Activated CD8-positive, alpha-beta memory T cell treated with anti-CD3 and anti-CD28 coated beads, Interleukin-2, amount 50 U/mL, for 4 hours (primary cell): Measurements from ENCODE around the gene TMC2.

Experiments used
- DNase-seq: peaks from one replicate; pipeline ENCODE4 v3.0.0-alpha.2; 2020

The TMC2 gene

GRCh38 chr20:2578475-2579192 lies 42.3 kb downstream of the TMC2 start:
- no peak for DNase-seq

- DNase-seq, result no peak
Measured at GRCh38 chr20:2585811-2586210, 49.4 kb downstream of the TMC2 start.

GRCh38 chr20:2593756-2594155 lies 57.4 kb downstream of the TMC2 start:
- no peak for DNase-seq

GRCh38 chr20:2595076-2595475 lies 58.7 kb downstream of the TMC2 start:
- no peak for DNase-seq

- no peak for DNase-seq
Measured at GRCh38 chr20:2596673-2597279, 60.4 kb downstream of the TMC2 start.

GRCh38 chr20:2599288-2600006 lies 63.1 kb downstream of the TMC2 start:
- no peak for DNase-seq

GRCh38 chr20:2602046-2602735 lies 65.8 kb downstream of the TMC2 start:
- DNase-seq, result no peak

GRCh38 chr20:2602746-2603145 lies 66.4 kb downstream of the TMC2 start:
- DNase-seq, result no peak

GRCh38 chr20:2603816-2604505 lies 67.6 kb downstream of the TMC2 start:
- DNase-seq, result no peak

- DNase-seq, result no peak
Measured at GRCh38 chr20:2604506-2604835, 68.1 kb downstream of the TMC2 start.

- DNase-seq, result no peak
Measured at GRCh38 chr20:2606507-2607006, 70.2 kb downstream of the TMC2 start.

- DNase-seq, result no peak
Measured at GRCh38 chr20:2610326-2610725, 74.0 kb downstream of the TMC2 start.

- DNase-seq, result no peak
Measured at GRCh38 chr20:2610941-2611720, 74.8 kb downstream of the TMC2 start.

GRCh38 chr20:2612073-2612472 lies 75.7 kb downstream of the TMC2 start:
- no peak for DNase-seq

GRCh38 chr20:2616634-2617033 lies 80.3 kb downstream of the TMC2 start:
- no peak for DNase-seq

- no peak for DNase-seq
Measured at GRCh38 chr20:2617099-2617714, 80.8 kb downstream of the TMC2 start.

- DNase-seq, result no peak
Measured at GRCh38 chr20:2618815-2619214, 82.4 kb downstream of the TMC2 start.

GRCh38 chr20:2619337-2619736 lies 83.0 kb downstream of the TMC2 start:
- DNase-seq, result no peak

GRCh38 chr20:2619961-2620595 lies 83.7 kb downstream of the TMC2 start:
- no peak for DNase-seq

GRCh38 chr20:2624190-2624589 lies 87.8 kb downstream of the TMC2 start:
- DNase-seq, result no peak

- no peak for DNase-seq
Measured at GRCh38 chr20:2625062-2625461, 88.7 kb downstream of the TMC2 start.
